GM19351 (cell line): ENCODE results near the gene UFSP1.
A peak's percentile ranks its signal among the peaks of the same experiment; 100 is the strongest.
"Not testable (repeated sequence)": the region's sequence is repeated elsewhere in the genome, so short reads cannot be mapped to it uniquely, and the experiment has no call there.

ENCODE experiments used
- ATAC-seq: cut with Tn5 transposase; IDR thresholded peaks from one replicate; pipeline ENCODE4 v1.9.1; 2021; ENCODE audit warnings: mild to moderate bottlenecking, moderate library complexity; ENCODE audit not compliant: unreplicated experiment

The UFSP1 gene

DNA sequence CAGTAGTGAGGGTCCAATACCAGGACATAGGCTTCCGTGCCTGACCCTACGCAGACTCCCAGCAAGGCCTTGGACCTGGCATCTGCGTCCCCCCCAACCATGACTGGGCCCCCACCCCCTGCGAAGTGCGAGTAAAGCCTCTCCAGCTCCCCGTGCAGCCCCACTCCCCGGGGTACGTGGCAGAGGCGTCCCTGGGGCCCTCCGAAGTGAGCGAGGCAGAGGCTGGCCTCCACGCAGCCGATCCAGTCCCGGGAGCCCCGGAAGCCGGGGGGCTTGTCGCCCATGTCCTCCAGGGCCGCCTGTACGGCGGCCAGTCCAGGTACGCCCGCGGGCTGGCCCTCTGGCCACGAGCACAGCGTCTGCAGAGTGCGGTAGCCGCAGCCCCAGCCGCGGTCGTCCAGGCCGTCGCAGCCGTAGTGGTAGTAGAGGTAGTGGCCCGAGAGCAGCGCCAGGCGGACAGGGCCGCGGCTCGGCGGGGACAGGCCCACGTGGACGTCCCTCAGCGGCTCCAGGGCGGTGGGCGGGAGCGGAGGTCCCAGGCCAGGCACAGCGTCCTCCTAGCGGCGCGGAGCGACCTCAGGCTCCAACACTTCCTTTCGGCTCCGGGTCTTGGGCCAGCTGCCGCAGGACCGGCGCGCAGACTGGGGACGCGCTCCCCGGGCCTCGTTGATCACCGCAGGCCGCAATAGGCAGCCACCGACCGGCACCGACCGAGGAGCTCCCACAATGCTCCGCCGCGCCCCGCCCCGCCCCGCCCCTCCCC lies at the start of gene UFSP1:
Gene UFSP1, minus strand, starts transcription at position 728 of the 763 bp plus-strand sequence. Its CDS starts 444 bp downstream, at position 284.
- peak; percentile 24 for ATAC-seq

DNA sequence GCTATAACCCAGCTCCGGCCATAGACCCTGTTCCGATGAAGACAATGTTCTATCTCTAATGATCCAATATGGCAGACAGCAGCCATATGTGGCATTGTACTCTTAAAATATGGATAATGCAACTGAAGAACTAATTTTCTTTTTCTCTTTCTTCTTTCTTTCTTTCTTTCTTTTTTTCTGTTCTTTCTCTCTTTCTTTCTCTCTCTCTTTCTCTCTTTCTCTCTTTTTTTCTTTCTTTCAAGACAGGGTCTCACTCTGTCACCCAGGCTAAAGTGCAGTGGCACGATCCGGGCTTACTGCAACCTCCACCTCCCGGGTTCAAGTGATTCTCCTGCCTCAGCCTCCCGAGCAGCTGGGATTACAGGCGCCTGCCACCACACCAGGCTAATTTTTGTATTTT lies 46.7 kb upstream of the UFSP1 start:
- not testable (repeated sequence) for ATAC-seq

GRCh38 chr7:100935381-100935780 lies 45.9 kb upstream of the UFSP1 start:
- ATAC-seq, result not testable (repeated sequence)

- ATAC-seq, result no peak
These were observed 44.2 kb upstream of the UFSP1 start for GRCh38 chr7:100933734-100934133.

DNA sequence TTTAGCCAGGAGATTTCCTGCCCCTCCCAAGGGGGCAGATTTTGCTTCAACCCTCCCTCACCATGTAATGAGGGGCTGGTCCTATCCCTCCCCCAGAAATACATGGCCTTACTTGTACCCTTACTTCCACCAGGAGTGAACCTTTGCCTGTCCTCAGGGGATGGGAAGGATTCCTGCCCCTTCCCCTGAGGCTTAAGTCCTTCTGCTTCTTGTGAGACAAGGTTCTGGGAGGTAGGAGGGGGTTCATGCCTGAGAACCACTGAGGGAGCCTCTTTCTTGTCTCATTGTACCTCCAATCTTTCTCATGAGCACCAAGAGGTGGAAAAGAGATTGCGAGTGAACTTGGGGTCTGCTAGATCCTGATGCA lies 40.3 kb upstream of the UFSP1 start:
- ATAC-seq, result no peak

- not testable (repeated sequence) for ATAC-seq
These were observed 34.1 kb upstream of the UFSP1 start for GRCh38 chr7:100923616-100924015.

GRCh38 chr7:100921039-100921438 lies 31.5 kb upstream of the UFSP1 start:
- ATAC-seq, result no peak

- not testable (repeated sequence) for ATAC-seq
These were observed 30.4 kb upstream of the UFSP1 start for GRCh38 chr7:100919779-100920437.

DNA sequence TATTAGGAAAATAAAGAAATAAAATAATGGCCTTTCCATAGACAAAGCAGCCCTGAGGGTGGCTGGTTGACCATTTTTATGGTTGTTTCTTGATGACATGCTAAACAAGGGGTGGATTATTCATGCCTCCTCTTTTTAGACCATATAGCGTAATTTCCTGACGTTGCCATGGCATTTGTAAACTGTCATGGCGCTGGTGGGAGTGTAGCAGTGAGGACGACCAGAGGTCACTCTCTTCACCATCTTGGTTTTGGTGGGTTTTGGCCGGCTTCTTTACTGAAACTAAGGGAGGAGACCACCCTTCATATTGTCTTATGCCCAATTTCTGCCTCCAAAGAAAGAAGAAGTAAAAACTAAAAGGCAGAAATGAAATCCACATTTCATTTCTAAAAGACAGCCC lies 29.8 kb upstream of the UFSP1 start:
- not testable (repeated sequence) for ATAC-seq

GRCh38 chr7:100914879-100915447 lies 25.4 kb upstream of the UFSP1 start:
- ATAC-seq, result no peak

- ATAC-seq, result no peak
These were observed 24.8 kb upstream of the UFSP1 start for GRCh38 chr7:100914208-100914878.

GRCh38 chr7:100911484-100911883 lies 22.0 kb upstream of the UFSP1 start:
- no peak for ATAC-seq

DNA sequence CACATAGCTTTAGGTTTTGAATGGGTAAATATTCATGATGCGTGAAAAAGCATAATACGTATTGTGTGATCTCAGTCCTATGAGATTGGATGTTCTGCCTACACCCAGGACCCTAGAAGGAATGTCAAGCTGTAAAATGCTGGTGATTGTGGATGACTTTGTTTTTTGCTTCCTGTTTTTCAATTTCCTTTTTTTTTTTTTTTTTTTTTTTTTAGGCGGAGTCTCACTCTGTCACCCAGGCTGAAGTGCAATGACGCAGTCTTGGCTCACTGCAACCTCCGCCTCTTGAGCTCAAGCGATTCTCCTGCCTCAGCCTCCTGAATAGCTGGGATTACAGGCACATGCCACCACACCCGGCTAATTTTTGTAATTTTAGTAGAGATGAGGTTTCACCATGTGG lies 20.9 kb upstream of the UFSP1 start:
- not testable (repeated sequence) for ATAC-seq

- ATAC-seq, result no peak
These were observed 19.0 kb upstream of the UFSP1 start for GRCh38 chr7:100908512-100908911.

DNA sequence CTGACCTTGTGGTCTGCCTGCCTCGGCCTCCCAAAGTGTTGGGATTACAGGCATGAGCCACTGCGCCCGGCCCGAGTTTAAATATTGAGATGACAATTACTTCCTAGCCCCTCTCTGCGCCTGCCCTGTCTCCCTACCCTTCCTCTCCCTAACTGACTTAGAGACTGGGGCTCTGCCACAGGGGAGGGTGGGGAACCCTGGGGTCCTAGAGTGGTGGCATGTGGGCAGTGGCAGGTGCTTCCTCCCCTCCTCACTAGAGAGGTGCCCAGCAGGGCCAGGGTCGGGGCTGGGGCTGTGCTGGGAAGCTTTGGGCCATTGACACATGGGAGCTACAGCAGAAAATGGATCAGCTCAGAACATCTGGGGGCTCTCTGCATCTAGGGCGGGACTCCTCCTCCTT lies 13.1 kb upstream of the UFSP1 start:
- no peak for ATAC-seq

DNA sequence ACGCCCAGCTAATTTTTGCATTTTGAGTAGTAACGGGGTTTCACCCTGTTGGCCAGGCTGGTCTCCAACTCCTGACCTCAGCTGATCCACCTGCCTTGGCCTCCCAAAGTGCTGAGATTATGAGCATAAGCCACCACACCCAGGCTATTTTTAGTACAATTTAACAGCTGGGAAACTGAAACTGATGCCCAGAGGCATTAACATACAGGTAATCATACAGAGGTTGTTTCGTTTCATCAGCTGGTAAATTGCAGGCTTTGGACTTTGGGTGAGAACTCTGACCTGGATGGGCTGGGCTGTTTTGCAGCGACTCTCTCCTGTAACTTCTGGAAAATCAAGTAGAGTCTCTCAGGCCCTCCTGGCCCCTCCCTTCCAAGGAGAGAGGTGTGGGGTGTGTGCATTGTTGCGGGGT lies 12.4 kb upstream of the UFSP1 start:
- no peak for ATAC-seq

DNA sequence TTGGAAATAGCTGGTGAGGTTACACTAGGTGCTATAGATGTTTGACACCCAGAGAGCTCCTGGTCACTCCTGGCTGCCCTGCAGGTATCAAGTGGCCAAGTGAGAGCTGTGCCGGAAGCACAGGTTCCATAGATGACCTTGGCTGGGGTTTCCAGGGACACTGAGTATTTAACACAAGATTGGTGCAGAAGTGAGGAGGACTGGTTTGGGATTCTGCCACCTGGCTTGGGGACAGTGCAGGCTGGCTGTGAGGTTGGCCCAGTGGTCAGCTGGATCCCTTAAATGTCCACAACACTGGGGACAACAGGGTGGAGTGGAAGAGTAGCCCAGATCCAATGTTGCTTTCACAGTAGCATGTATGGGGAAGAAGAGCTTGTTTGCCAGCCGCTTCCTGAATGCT lies 11.5 kb upstream of the UFSP1 start:
- no peak for ATAC-seq

DNA sequence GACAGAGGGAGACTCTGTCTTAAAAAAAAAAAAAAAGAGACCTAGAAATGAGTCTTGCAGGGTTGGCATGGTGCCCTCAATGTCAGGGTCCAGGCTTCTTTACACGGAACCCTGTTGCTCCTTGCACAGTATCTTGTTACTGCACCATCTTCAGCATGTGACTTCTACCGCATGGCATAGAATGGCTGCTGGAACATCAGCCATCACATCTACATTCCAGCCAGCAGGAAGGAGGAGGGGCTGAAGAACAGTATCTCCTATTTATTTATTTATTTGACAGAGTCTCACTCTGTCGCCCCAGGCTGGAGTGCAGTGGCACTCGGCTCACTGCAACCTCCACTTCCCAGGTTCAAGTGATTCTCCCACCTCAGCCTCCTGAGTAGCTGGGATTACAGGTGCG lies 9.9 kb upstream of the UFSP1 start:
- ATAC-seq, result no peak

DNA sequence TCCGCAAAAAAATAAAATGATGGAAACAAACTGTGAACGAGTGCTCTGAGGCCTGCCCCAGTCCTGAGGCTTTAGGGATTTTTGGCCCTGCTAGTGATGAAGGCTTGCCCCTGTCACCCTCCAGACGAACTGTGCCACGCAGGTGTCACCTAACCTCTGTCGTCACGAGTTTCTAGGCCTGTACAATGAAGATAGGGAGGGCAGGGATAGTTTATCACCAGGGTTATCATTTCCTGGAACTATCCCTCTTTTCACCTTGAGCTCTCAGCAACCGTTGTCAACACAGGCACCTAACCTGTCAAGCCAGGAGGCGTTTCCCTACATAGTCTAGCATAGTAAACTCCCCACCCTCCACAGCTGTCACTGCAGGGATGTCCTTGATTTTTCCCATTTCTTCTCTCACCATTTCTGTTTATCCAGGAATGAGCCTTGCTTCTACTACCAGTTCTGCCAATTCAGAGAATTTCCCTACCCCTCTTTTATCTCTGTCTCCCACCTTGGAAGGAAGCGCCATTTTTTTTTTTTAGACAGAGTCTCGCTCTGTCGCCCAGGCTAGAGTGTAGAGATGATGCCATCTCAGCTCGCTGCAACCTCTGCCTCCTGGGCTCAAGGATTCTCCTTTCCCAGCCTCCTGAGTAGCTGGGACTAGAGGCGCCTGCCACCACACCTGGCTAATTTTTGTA lies 8.4 kb upstream of the UFSP1 start:
- ATAC-seq, result no peak

- ATAC-seq, result no peak
These were observed 7.5 kb upstream of the UFSP1 start for GRCh38 chr7:100896732-100897608.
